ENCODE data around the gene NAPEPLD.

Gene NAPEPLD

DNA sequence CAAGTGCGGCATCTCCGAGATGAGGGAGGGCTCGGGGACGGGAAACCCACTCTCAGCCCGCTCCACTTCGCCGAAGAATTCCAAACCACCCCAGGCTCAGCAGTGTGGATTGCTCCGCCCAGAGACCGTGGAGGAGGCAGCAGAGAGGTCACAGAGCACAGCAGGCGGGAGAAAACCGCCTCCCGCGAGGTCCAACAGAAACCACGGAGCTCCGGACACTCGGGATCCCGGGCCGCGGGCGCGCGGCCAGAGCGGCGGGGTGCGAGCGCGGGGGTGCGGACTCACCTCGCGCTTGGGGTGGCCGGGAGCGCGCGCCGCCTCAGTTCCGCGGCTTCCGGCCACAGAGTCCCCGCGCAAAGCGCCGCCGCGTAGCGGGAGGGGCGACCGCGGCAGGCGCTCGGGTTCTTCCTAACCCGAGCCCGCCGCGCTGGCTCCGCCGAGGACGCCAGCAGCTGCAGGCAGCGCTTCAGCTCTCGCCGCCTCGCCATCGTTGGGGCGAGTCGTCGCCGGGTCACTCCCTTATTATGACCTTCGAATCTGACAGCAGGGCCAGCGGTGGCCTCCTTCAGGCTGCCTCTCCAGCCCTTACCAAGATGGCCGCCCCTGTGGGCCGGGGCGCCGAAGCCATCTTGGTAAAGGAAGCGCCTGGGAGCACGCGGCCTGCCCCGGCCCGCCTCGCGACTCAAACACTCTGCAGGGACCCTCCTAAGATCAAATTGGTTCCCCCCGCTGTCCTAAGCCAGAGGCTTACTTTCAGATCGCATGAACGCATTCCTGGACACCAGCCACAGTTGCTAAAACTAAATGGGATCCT is at the start of gene NAPEPLD (continued):
- no peak for TF ChIP-seq ZNF521 (tag by site-specific recombination; IDR thresholded peaks at IDR 0.05)
- TF ChIP-seq, protein P1, sequence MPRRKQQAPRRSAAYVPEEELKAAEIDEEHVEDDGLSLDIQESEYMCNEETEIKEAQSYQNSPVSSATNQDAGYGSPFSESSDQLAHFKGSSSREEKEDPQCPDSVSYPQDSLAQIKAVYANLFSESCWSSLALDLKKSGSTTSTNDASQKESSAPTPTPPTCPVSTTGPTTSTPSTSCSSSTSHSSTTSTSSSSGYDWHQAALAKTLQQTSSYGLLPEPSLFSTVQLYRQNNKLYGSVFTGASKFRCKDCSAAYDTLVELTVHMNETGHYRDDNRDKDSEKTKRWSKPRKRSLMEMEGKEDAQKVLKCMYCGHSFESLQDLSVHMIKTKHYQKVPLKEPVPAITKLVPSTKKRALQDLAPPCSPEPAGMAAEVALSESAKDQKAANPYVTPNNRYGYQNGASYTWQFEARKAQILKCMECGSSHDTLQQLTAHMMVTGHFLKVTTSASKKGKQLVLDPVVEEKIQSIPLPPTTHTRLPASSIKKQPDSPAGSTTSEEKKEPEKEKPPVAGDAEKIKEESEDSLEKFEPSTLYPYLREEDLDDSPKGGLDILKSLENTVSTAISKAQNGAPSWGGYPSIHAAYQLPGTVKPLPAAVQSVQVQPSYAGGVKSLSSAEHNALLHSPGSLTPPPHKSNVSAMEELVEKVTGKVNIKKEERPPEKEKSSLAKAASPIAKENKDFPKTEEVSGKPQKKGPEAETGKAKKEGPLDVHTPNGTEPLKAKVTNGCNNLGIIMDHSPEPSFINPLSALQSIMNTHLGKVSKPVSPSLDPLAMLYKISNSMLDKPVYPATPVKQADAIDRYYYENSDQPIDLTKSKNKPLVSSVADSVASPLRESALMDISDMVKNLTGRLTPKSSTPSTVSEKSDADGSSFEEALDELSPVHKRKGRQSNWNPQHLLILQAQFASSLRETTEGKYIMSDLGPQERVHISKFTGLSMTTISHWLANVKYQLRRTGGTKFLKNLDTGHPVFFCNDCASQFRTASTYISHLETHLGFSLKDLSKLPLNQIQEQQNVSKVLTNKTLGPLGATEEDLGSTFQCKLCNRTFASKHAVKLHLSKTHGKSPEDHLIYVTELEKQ (tag by site-specific recombination; IDR thresholded peaks at IDR 0.05; ENCODE audit: borderline replicate concordance): no peak
- TF ChIP-seq ZFP41 (tag by site-specific recombination; IDR thresholded peaks at IDR 0.05; ENCODE audit: borderline replicate concordance): no peak
- TF ChIP-seq ZNF623 (tag by site-specific recombination; IDR thresholded peaks at IDR 0.05): peak; percentile 38; the same call in 1 of the 2 replicates
- no peak for TF ChIP-seq ZFP3 (tag by site-specific recombination; IDR thresholded peaks at IDR 0.05; ENCODE audit: low read depth)
- TF ChIP-seq ZNF223 (tag by site-specific recombination; IDR thresholded peaks at IDR 0.05): no peak
- peak; percentile 78; the same call in 1 of the 2 replicates for TF ChIP-seq ZBTB20 (tag by site-specific recombination; IDR thresholded peaks at IDR 0.05)
- no peak for TF ChIP-seq ZNF654 (tag by site-specific recombination; IDR thresholded peaks at IDR 0.05; ENCODE audit: low read depth)
- TF ChIP-seq BCL11A (tag by site-specific recombination; IDR thresholded peaks at IDR 0.05; ENCODE audit: low read depth): no peak
- TF ChIP-seq, protein P2, sequence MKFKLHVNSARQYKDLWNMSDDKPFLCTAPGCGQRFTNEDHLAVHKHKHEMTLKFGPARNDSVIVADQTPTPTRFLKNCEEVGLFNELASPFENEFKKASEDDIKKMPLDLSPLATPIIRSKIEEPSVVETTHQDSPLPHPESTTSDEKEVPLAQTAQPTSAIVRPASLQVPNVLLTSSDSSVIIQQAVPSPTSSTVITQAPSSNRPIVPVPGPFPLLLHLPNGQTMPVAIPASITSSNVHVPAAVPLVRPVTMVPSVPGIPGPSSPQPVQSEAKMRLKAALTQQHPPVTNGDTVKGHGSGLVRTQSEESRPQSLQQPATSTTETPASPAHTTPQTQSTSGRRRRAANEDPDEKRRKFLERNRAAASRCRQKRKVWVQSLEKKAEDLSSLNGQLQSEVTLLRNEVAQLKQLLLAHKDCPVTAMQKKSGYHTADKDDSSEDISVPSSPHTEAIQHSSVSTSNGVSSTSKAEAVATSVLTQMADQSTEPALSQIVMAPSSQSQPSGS (tag by site-specific recombination; IDR thresholded peaks at IDR 0.05; ENCODE audit: low read depth): no peak
- no peak for TF ChIP-seq ZNF529 (tag by site-specific recombination; IDR thresholded peaks at IDR 0.05; ENCODE audit: insufficient replicate concordance)
- peak; percentile 87 for TF ChIP-seq GLIS1 (tag by site-specific recombination; IDR thresholded peaks at IDR 0.05)
- TF ChIP-seq ZNF707 (tag by site-specific recombination; IDR thresholded peaks at IDR 0.05): no peak
- no peak for TF ChIP-seq PRDM1 (tag by site-specific recombination; IDR thresholded peaks at IDR 0.05)
- no peak for TF ChIP-seq OSR2 (tag by site-specific recombination; IDR thresholded peaks at IDR 0.05)
- TF ChIP-seq ZNF157 (tag by site-specific recombination; IDR thresholded peaks at IDR 0.05): no peak
- TF ChIP-seq ZNF544 (tag by site-specific recombination; IDR thresholded peaks at IDR 0.05): no peak
- TF ChIP-seq ZNF791 (tag by site-specific recombination; IDR thresholded peaks at IDR 0.05): no peak
- TF ChIP-seq SCRT1 (tag by site-specific recombination; IDR thresholded peaks at IDR 0.05; ENCODE audit: borderline replicate concordance): no peak
- TF ChIP-seq, protein P3, sequence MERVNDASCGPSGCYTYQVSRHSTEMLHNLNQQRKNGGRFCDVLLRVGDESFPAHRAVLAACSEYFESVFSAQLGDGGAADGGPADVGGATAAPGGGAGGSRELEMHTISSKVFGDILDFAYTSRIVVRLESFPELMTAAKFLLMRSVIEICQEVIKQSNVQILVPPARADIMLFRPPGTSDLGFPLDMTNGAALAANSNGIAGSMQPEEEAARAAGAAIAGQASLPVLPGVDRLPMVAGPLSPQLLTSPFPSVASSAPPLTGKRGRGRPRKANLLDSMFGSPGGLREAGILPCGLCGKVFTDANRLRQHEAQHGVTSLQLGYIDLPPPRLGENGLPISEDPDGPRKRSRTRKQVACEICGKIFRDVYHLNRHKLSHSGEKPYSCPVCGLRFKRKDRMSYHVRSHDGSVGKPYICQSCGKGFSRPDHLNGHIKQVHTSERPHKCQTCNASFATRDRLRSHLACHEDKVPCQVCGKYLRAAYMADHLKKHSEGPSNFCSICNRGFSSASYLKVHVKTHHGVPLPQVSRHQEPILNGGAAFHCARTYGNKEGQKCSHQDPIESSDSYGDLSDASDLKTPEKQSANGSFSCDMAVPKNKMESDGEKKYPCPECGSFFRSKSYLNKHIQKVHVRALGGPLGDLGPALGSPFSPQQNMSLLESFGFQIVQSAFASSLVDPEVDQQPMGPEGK (tag by site-specific recombination; IDR thresholded peaks at IDR 0.05): peak; percentile 68
- 0 out of 2 replicates have a peak, but pooled peaks have one; percentile 44 for TF ChIP-seq GFI1B (tag by site-specific recombination; IDR thresholded peaks at IDR 0.05)
- peak; percentile 28; the same call in 1 of the 2 replicates for TF ChIP-seq ZFP37 (tag by site-specific recombination; IDR thresholded peaks at IDR 0.05)
- peak; percentile 41; the same call in 1 of the 2 replicates for TF ChIP-seq ZNF423 (tag by site-specific recombination; IDR thresholded peaks at IDR 0.05)
- TF ChIP-seq, protein P4, sequence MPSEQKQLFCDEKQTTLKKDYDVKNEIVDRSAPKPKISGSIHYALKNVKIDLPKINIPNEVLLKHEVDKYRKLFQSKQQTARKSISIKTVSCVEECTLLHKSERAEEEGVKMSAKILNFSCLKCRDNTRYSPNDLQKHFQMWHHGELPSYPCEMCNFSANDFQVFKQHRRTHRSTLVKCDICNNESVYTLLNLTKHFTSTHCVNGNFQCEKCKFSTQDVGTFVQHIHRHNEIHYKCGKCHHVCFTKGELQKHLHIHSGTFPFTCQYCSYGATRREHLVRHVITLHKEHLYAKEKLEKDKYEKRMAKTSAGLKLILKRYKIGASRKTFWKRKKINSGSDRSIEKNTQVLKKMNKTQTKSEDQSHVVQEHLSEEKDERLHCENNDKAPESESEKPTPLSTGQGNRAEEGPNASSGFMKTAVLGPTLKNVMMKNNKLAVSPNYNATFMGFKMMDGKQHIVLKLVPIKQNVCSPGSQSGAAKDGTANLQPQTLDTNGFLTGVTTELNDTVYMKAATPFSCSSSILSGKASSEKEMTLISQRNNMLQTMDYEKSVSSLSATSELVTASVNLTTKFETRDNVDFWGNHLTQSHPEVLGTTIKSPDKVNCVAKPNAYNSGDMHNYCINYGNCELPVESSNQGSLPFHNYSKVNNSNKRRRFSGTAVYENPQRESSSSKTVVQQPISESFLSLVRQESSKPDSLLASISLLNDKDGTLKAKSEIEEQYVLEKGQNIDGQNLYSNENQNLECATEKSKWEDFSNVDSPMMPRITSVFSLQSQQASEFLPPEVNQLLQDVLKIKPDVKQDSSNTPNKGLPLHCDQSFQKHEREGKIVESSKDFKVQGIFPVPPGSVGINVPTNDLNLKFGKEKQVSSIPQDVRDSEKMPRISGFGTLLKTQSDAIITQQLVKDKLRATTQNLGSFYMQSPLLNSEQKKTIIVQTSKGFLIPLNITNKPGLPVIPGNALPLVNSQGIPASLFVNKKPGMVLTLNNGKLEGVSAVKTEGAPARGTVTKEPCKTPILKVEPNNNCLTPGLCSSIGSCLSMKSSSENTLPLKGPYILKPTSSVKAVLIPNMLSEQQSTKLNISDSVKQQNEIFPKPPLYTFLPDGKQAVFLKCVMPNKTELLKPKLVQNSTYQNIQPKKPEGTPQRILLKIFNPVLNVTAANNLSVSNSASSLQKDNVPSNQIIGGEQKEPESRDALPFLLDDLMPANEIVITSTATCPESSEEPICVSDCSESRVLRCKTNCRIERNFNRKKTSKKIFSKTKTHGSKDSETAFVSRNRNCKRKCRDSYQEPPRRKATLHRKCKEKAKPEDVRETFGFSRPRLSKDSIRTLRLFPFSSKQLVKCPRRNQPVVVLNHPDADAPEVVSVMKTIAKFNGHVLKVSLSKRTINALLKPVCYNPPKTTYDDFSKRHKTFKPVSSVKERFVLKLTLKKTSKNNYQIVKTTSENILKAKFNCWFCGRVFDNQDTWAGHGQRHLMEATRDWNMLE (tag by site-specific recombination; conservative IDR thresholded peaks at IDR 0.05; ENCODE audit: low read depth): peak; percentile 83
- TF ChIP-seq ZNF146 (tag by site-specific recombination; IDR thresholded peaks at IDR 0.05): peak; percentile 28; the same call in 1 of the 2 replicates
- no peak for TF ChIP-seq ZNF112 (tag by site-specific recombination; IDR thresholded peaks at IDR 0.05)
- TF ChIP-seq, protein P5, sequence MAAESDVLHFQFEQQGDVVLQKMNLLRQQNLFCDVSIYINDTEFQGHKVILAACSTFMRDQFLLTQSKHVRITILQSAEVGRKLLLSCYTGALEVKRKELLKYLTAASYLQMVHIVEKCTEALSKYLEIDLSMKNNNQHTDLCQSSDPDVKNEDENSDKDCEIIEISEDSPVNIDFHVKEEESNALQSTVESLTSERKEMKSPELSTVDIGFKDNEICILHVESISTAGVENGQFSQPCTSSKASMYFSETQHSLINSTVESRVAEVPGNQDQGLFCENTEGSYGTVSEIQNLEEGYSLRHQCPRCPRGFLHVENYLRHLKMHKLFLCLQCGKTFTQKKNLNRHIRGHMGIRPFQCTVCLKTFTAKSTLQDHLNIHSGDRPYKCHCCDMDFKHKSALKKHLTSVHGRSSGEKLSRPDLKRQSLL (tag by site-specific recombination; IDR thresholded peaks at IDR 0.05): no peak

All from HEK293 (cell line).